K562 (cell line): Measurements from ENCODE around the gene PPTC7. TPM values are rescaled to one million over a fixed set of nuclear protein-coding genes. Genes with fewer than 3 reads are reported as not detected.

ENCODE experiments used
- ATAC-seq: fragments of 200-7000 bp; cut with Tn5 transposase; 3 replicates; pipeline ENCODE4 v1.9.1; 2020; ENCODE audit warnings: moderate library complexity
- BruUV-seq: library from RNA; stranded (reverse); fragments of 400-500 nt; replicated peaks from 2 replicates; lab custom pipeline; 2021; lab: Mats Ljungman, UMichigan
- CTCF ChIA-PET: fragments of 300-600 bp; formaldehyde crosslinking; extraction: SDS; loops from one replicate; lab custom pipeline; 2021; ENCODE audit warnings: low intra/inter-chr PET ratio; lab: Yijun Ruan, JAX
- POLR2A ChIA-PET: fragments of 300-600, 350-650 bp; sonication (Branson Sonifier 250); formaldehyde crosslinking; extraction: SDS; loops from one replicate; lab custom pipeline; 2021; ENCODE audit warnings: antibody characterized with exemption, inconsistent platforms; lab: Yijun Ruan, JAX
- DNase-seq, 4 experiments: peaks; one replicate each; pipeline versions ENCODE4 v3.0.0 to v3.0.0-alpha.2; 2011 to 2018; ENCODE audit warnings: low spot score in 3 of 4, mixed read lengths in 3 of 4; ENCODE audit errors: extremely low read depth in 1 of 4
- FAIRE-seq: peaks from 2 replicates; lab custom pipeline; 2011; peaks lifted over from hg19 to GRCh38; lab: Jason Lieb, UNC
- H2AFZ ChIP-seq: 2 replicates; pipeline ENCODE4 v1.6.0; 2011; ENCODE audit warnings: low read depth, low read length, control low read depth, inconsistent platforms
- H3K27ac ChIP-seq: fragments of 200-600 bp; 3 replicates; pipeline ENCODE4 v1.8.0; 2011; ENCODE audit warnings: low read depth, mild to moderate bottlenecking, control low read depth, inconsistent platforms, low read length, moderate library complexity, mixed read lengths; ENCODE audit errors: extremely low read depth
- H3K27me3 ChIP-seq, 2 experiments: fragments of 300-600 bp in 1 of 2; 2 replicates in 1 of 2; 3 replicates in 1 of 2; pipeline versions ENCODE4 v1.6.0 to v1.8.0; 2011; ENCODE audit warnings: inconsistent platforms in 2 of 2, low read length in 2 of 2, mild to moderate bottlenecking in 1 of 2, mixed read lengths in 1 of 2, moderate library complexity in 1 of 2; ENCODE audit not compliant: control insufficient read depth in 2 of 2, insufficient read depth in 2 of 2
- H3K36me3 ChIP-seq: fragments of 300-600 bp; 3 replicates; pipeline ENCODE4 v1.8.0; 2011; ENCODE audit warnings: mild to moderate bottlenecking, low read length, inconsistent platforms; ENCODE audit not compliant: control insufficient read depth, insufficient read depth
- H3K4me1 ChIP-seq, 2 experiments: fragments of 200-600 bp in 1 of 2; replicated peaks in 1 of 2; 2 replicates in 1 of 2; 3 replicates in 1 of 2; pipeline versions ENCODE4 v1.5.1 to v1.8.0; 2011; ENCODE audit warnings: inconsistent platforms in 2 of 2, low read length in 2 of 2, mild to moderate bottlenecking in 1 of 2, mixed read lengths in 1 of 2, moderate library complexity in 1 of 2; ENCODE audit not compliant: control insufficient read depth in 2 of 2, insufficient read depth in 2 of 2
- H3K4me2 ChIP-seq: 2 replicates; pipeline ENCODE4 v1.6.1; 2011; ENCODE audit warnings: low read length, control low read depth, inconsistent platforms, mixed read lengths; ENCODE audit not compliant: insufficient read depth
- H3K4me3 ChIP-seq: fragments of 200-600 bp; sonication (generic), shearing (Covaris generic); 2 replicates; pipeline ENCODE4 v1.5.1; 2016; ENCODE audit warnings: control low read depth, inconsistent platforms
- H3K79me2 ChIP-seq: fragments of 200-600 bp; 3 replicates; pipeline ENCODE4 v1.8.0; 2011; ENCODE audit warnings: low read length, inconsistent platforms; ENCODE audit not compliant: control insufficient read depth, insufficient read depth
- H3K9ac ChIP-seq, 2 experiments: 2 replicates each; pipeline versions ENCODE4 v1.6.0 to v1.6.1; 2011; ENCODE audit warnings: low read depth in 2 of 2, low read length in 2 of 2, control low read depth in 1 of 2, inconsistent platforms in 1 of 2, mild to moderate bottlenecking in 1 of 2, mixed read lengths in 1 of 2; ENCODE audit not compliant: insufficient read depth in 1 of 2
- H3K9me1 ChIP-seq: one replicate; pipeline ENCODE4 v1.6.0; 2011; ENCODE audit warnings: inconsistent platforms, mild to moderate bottlenecking, low read length, moderate library complexity; ENCODE audit not compliant: control insufficient read depth, insufficient read depth
- H3K9me3 ChIP-seq: replicated peaks from 2 replicates; pipeline ENCODE4 v1.5.1; 2011; ENCODE audit warnings: low read depth, low read length, inconsistent platforms; ENCODE audit not compliant: control insufficient read depth, insufficient read depth
- H4K20me1 ChIP-seq: replicated peaks from 2 replicates; pipeline ENCODE4 v1.6.1; 2011; ENCODE audit warnings: low read length, inconsistent platforms, mixed read lengths; ENCODE audit not compliant: control insufficient read depth, insufficient read depth
- BRD4 ChIP-seq: fragments of 200-600 bp; sonication (generic); IDR thresholded peaks from 2 replicates; pipeline ENCODE4 v1.6.1; 2017; ENCODE audit warnings: inconsistent platforms
- CHCHD3 ChIP-seq: fragments of 250-450 bp; sonication (Bioruptor Pico); IDR thresholded peaks from 2 replicates; pipeline ENCODE4 v2.1.2; 2022; ENCODE audit warnings: mild to moderate bottlenecking
- ESRRB ChIP-seq: fragments of 250-450 bp; sonication (Bioruptor Pico); IDR thresholded peaks from 2 replicates; pipeline ENCODE4 v1.5.0; 2020; ENCODE audit warnings: mild to moderate bottlenecking, moderate library complexity, borderline replicate concordance
- IFI16 ChIP-seq: fragments of 250-450 bp; sonication (Bioruptor Pico); IDR thresholded peaks from 2 replicates; pipeline ENCODE4 v2.1.2; 2022; ENCODE audit warnings: mild to moderate bottlenecking, inconsistent platforms
- MAZ ChIP-seq, 2 experiments: fragments of 450-650 bp in 1 of 2; sonication (generic) in 1 of 2; formaldehyde crosslinking; IDR thresholded peaks in 1 of 2; conservative IDR thresholded peaks in 1 of 2; 2 replicates each; pipeline versions ENCODE4 v1.4.0 to v1.5.0; 2020; ENCODE audit warnings: mild to moderate bottlenecking in 1 of 2, missing genetic modification reagents in 1 of 2
- MCM7 ChIP-seq, 2 experiments: fragments of 450-650 bp; IDR thresholded peaks; 2 replicates each; pipeline ENCODE4 v1.6.1; 2016 to 2018
- MYBL2 ChIP-seq, 2 experiments: fragments of 450-650 bp in 1 of 2; sonication (generic) in 1 of 2; formaldehyde crosslinking in 1 of 2; IDR thresholded peaks; 2 replicates each; pipeline versions ENCODE4 v1.6.1 to v1.8.1; 2017 to 2022; ENCODE audit warnings: borderline replicate concordance in 1 of 2, inconsistent platforms in 1 of 2, low read depth in 1 of 2, mild to moderate bottlenecking in 1 of 2, missing genetic modification reagents in 1 of 2, moderate library complexity in 1 of 2
- NBN ChIP-seq: fragments of 450-650 bp; IDR thresholded peaks from 2 replicates; pipeline ENCODE4 v1.6.1; 2016; ENCODE audit warnings: low read depth, mild to moderate bottlenecking
- POLR2G ChIP-seq: fragments of 200-400 bp; formaldehyde crosslinking; IDR thresholded peaks from 2 replicates; pipeline ENCODE4 v1.6.1; 2017; ENCODE audit warnings: low read depth, mild to moderate bottlenecking, antibody characterized with exemption, low read length, moderate library complexity
- PRPF4 ChIP-seq: fragments of 200-400 bp; formaldehyde crosslinking; IDR thresholded peaks from one replicate; pipeline ENCODE4 v1.6.1; 2017; ENCODE audit warnings: low read length, low read depth, mild to moderate bottlenecking; ENCODE audit not compliant: insufficient read depth, poor library complexity, severe bottlenecking
- STAG1 ChIP-seq: sonication (generic); formaldehyde crosslinking; IDR thresholded peaks from 2 replicates; pipeline ENCODE4 v1.5.0; 2020; ENCODE audit warnings: missing genetic modification reagents, borderline replicate concordance
- TAL1 ChIP-seq: fragments of 450-650 bp; IDR thresholded peaks from 2 replicates; pipeline ENCODE4 v1.6.1; 2016; ENCODE audit warnings: mild to moderate bottlenecking
- TCF3 ChIP-seq: sonication (generic); formaldehyde crosslinking; IDR thresholded peaks from 2 replicates; pipeline ENCODE4 v1.4.0; 2020; ENCODE audit warnings: mild to moderate bottlenecking, missing genetic modification reagents
- ZC3H4 ChIP-seq: sonication (generic); formaldehyde crosslinking; IDR thresholded peaks from 2 replicates; pipeline ENCODE4 v1.9.0; 2021; ENCODE audit warnings: missing genetic modification reagents, borderline replicate concordance
- ZFP1 ChIP-seq: fragments of 450-650 bp; formaldehyde crosslinking; IDR thresholded peaks from 2 replicates; pipeline ENCODE4 v1.4.0; 2020; ENCODE audit warnings: mild to moderate bottlenecking, mixed read lengths
- ZNF41 ChIP-seq: fragments of 250-450 bp; sonication (Bioruptor Pico); conservative IDR thresholded peaks from 2 replicates; pipeline ENCODE4 v1.4.0; 2020; ENCODE audit warnings: mild to moderate bottlenecking
- ZNF695 ChIP-seq: fragments of 450-650 bp; formaldehyde crosslinking; IDR thresholded peaks from 2 replicates; pipeline ENCODE4 v1.4.0; 2020; ENCODE audit warnings: mild to moderate bottlenecking, moderate library complexity
- WGBS: fragments of 100-300 bp; shearing (Covaris generic); methylation state at CpG from one replicate; pipeline ENCODE4 v1.1.6; 2016; ENCODE audit warnings: low coverage, mixed read lengths; ENCODE audit not compliant: insufficient coverage; ENCODE audit errors: missing lambda C conversion rate; 5-methylcytosine and 5-hydroxymethylcytosine counted together
- in situ Hi-C: fragments of 300-500 bp; cut with MboI; formaldehyde crosslinking; loops from 4 replicates; pipeline ENCODE4 v1.15.0; 2018; ENCODE audit warnings: inconsistent platforms, mixed read lengths
- intact Hi-C: fragments of 100-400 bp; cut with micrococcal nuclease; formaldehyde crosslinking; loops from 2 replicates; pipeline ENCODE4 v1.14.2; 2022
- polyA plus RNA-seq, 8 experiments: library from polyadenylated mRNA; depleted of rRNA in 4 of 8; stranded (reverse) in 5 of 8; unstranded in 3 of 8; fragments of >200 nt; fragmentation: Nextera tagmentation in 2 of 8; fragmentation: Illumina TruSeq in 1 of 8; extraction: Ambion mirVana in 2 of 8; extraction: Trizol in 1 of 8; gene quantifications; 2 replicates each; pipeline versions ENCODE4 v1.2.1 to v1.2.3, GENCODE V29; 2011 to 2014; ENCODE audit warnings: inconsistent platforms in 1 of 8, missing spikeins in 1 of 8
- total RNA-seq, 7 experiments: library from RNA; depleted of rRNA in 6 of 7; stranded (reverse); fragments of >200 nt in 6 of 7; fragmentation: Illumina TruSeq in 2 of 7; extraction: Trizol in 2 of 7; gene quantifications; 2 replicates each; pipeline versions ENCODE4 v1.2.1 to v1.2.3, GENCODE V29; 2011 to 2021; ENCODE audit warnings: low replicate concordance in 1 of 7
- TF ChIP-seq, protein P1 (sequence below): fragments of 450-650 bp; formaldehyde crosslinking; IDR thresholded peaks from 2 replicates; pipeline ENCODE4 v1.4.0; 2020; ENCODE audit warnings: mild to moderate bottlenecking, moderate library complexity
- TF ChIP-seq, protein P2 (sequence below): fragments of 450-650 bp; IDR thresholded peaks from 2 replicates; pipeline ENCODE4 v1.6.1; 2016; ENCODE audit warnings: mild to moderate bottlenecking

The PPTC7 gene
- total and polyA plus RNA-seq, 9 of the 15 experiments (the other 6 are each of a cell fraction or from before 2014, with no cell fraction given): 2.6 to 23.1 (median 11.9) TPM

DNA sequence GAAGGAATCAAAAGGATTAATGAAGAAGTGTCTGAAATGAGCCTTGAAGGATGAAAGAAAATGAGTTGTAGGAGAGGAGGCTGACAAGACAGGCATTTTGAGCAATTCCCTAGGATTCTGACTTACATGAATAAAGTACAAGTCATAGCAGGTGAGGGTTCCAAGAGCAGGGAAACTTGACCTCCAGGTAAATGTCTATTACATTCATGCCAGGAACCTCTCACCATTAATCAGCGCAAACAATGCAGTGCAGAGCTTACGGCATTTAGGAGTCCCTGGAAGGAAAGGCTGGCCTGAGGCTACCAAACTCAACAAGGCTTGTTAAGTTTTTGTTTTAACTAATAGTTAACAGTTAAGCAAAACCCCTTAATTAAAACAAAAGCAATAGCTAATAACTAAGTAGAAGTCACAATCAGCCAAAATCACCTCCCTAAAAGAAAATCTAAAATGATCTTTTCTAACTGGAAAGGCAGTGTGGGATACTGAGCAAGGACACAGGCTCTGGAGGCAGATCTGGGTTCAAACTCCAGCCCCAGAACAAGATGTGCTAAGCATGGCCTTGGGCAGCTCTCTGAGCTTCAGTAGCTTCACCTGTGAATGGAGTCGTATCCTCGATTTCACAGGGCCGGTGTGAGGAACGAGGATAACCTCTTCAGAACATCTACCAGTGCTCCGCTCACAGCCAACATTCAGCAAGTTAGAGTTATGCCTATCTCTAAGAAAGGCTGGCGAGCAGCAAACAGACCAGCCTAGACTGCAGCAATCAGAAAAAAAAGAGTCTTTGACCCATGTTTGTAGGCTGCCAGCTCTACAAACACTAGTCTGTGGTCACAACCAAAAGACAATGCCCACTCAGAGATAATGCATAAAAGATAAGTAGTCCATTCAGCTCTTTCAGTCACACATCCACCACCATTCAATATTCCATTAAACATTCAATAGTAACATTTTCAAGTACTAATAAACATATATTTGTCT, 16.9 kb downstream of the PPTC7 start:
- Histone ChIP-seq H3K9ac (no peak overlapping the region), H3K27ac (no peak overlapping the region), H2AFZ (no peak overlapping the region), H3K36me3 (0 out of 3 replicates have a peak, but pooled peaks cover 2% of the 10 kb centered on the region), H4K20me1 (0 out of 2 replicates have a peak, but pooled peaks cover 4% of the 10 kb centered on the region), H3K4me1 (peaks cover 3 to 8% of the 10 kb centered on the region in 2 experiments; a peak in 2 of 5 replicates), H3K4me3 (no peak overlapping the region), H3K4me2 (no peak overlapping the region), H3K9me3 (peaks cover 2% of the 10 kb centered on the region; the same call in 1 of the 2 replicates), H3K79me2 (peaks cover 82% of the 10 kb centered on the region), H3K9me1 (no peaks in the 10 kb centered on the region), H3K27me3 (no peaks in the 10 kb centered on the region)
- no TSS peak for BruUV-seq
- intact Hi-C loops: no loop called here
- 87% methylated on average over 8 of the region's 8 CpGs for WGBS
- POLR2A ChIA-PET: interaction anchor here (0.6 to 2.5 kb wide), 6 partner anchors 10 to 68 kb away, joined by 3 to 12 read pairs (median 4); no protein-coding TSS in a partner anchor
- FAIRE-seq (no peak), ATAC-seq (peak; percentile 36), DNase-seq (no peak)
- CTCF ChIA-PET: no interaction called here
- in situ Hi-C loops: no loop called here
- TF ChIP-seq, protein P1, sequence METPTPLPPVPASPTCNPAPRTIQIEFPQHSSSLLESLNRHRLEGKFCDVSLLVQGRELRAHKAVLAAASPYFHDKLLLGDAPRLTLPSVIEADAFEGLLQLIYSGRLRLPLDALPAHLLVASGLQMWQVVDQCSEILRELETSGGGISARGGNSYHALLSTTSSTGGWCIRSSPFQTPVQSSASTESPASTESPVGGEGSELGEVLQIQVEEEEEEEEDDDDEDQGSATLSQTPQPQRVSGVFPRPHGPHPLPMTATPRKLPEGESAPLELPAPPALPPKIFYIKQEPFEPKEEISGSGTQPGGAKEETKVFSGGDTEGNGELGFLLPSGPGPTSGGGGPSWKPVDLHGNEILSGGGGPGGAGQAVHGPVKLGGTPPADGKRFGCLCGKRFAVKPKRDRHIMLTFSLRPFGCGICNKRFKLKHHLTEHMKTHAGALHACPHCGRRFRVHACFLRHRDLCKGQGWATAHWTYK: no peak
- TF ChIP-seq POLR2G (no peak), ZC3H4 (CRISPR knock-in tag) (no peak), ZFP1 (CRISPR knock-in tag) (no peak), ZNF695 (CRISPR knock-in tag) (no peak), PRPF4 (no peak), NBN (no peak), STAG1 (CRISPR knock-in tag) (no peak), TCF3 (CRISPR knock-in tag) (no peak), BRD4 (no peak), ZNF41 (CRISPR knock-in tag) (no peak), IFI16 (CRISPR knock-in tag) (no peak), MAZ (CRISPR knock-in tag; conservative IDR thresholded peaks at IDR 0.05 in 1 of 2, IDR thresholded peaks at IDR 0.05 in 1 of 2) (no peak), MYBL2 (IDR thresholded peaks at IDR 0.05; ENCODE audit: low read depth) (no peak), MYBL2 (CRISPR knock-in tag; IDR thresholded peaks at IDR 0.05; ENCODE audit: borderline replicate concordance) (no peak), ESRRB (no peak), CHCHD3 (CRISPR knock-in tag) (no peak), TAL1 (no peak), MCM7 (IDR thresholded peaks at IDR 0.05) (no peak)
- TF ChIP-seq, protein P2, sequence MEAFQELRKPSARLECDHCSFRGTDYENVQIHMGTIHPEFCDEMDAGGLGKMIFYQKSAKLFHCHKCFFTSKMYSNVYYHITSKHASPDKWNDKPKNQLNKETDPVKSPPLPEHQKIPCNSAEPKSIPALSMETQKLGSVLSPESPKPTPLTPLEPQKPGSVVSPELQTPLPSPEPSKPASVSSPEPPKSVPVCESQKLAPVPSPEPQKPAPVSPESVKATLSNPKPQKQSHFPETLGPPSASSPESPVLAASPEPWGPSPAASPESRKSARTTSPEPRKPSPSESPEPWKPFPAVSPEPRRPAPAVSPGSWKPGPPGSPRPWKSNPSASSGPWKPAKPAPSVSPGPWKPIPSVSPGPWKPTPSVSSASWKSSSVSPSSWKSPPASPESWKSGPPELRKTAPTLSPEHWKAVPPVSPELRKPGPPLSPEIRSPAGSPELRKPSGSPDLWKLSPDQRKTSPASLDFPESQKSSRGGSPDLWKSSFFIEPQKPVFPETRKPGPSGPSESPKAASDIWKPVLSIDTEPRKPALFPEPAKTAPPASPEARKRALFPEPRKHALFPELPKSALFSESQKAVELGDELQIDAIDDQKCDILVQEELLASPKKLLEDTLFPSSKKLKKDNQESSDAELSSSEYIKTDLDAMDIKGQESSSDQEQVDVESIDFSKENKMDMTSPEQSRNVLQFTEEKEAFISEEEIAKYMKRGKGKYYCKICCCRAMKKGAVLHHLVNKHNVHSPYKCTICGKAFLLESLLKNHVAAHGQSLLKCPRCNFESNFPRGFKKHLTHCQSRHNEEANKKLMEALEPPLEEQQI: no peak
